ENCODE measurements around the gene AGXT. TPM values are rescaled to one million over a fixed set of nuclear protein-coding genes. Genes with fewer than 3 reads are reported as not detected.
"Not testable (repeated sequence)": the region's sequence is repeated elsewhere in the genome, so short reads cannot be mapped to it uniquely, and the experiment has no call there.

Gene AGXT
- polyA plus RNA-seq, 4 donors, result 0.10 to 0.21 (median 0.16) TPM; not detected in 1

GRCh38 chr2:240839152-240840143 lies 29.2 kb upstream of the AGXT start:
- DNase-seq (ENCODE audit: low read depth in 4 of 4, low spot score in 3 of 4), result no peak

DNA sequence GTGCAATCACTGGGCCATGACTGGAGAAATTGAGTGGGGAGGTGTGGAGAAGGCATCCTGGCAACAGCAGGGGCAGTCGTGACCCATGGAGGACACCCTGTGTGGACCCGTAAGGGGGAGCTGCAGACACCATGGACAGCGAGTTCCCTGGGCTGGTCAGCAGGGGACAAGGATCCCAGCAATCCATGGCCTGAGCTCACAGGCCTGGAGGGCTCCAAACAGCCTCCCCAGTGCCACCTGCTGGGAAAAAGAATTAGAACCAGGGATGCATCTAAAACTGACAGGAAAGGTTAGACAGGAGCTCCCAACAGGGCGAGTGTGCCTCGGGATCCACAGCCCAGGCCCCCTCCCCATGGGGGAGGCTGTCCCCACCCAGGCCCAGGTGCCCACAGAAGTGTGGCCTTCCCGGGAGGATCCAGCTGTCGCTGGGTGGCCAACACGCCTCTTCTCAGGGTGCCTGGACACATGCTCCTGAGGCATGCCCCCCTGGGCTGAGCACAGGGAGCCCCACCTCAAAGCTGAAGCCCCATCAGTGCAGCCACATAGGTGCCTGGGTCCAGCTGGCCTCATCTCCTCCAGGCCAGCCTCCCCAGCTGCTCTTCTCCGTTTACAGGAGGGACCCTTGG lies 28.1 kb upstream of the AGXT start:
- peak in 2 of 4 donors; percentile 68 to 69 for DNase-seq (ENCODE audit: low read depth in 4 of 4, low spot score in 3 of 4)

DNA sequence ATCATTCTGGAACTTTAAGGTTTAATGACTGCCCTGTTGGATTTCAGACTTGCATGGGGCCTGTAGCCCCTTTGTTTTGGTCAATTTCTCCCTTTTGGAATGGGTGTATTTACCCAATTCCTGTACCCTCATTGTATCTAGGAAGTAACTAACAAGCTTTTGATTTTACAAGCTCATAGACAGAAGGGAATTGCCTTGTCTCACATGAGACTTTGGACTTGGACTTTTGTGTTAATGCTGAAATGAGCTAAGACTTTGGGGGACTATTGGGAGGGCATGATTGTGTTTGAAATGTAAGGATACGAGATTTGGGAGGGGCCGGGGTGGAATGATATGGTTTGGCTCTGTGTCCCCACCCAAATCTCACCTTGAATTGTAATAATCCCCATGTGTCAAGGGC lies 22.3 kb upstream of the AGXT start:
- not testable (repeated sequence) for DNase-seq (ENCODE audit: low read depth in 4 of 4, low spot score in 3 of 4)

DNA sequence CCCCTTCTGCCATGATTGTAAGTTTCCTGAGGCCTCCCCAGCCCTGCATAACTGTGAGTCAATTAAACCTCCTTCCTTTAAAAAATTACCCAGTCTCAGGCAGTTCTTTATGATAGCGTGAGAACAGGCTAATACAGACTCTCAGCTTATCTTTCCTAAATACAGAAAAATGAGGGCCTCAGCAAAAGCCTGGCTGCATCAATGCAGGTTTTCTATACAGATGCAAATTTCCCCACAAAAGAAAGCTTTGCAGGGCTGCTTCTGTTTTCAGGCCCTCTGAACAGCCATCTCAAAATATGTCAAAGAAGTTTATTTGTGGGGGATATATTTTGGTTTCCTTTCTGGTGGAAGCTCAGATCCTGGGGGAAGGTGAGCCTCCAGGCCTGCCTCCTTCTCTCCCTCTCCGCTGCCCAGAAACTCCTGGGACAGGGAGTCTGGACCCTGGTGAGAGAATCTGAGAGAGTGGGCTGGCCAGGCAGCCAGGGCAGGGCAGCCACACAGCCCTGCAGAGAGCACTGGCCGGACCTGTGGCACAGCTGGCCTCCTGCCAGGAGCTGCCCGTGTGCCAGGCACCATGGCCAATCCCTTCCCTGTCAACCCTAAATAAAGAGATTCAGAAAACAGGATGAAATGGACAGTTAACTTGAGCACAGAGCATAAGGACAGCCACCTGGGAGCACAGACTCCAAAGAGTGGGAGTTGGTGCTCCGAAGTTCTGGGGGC lies 21.6 kb upstream of the AGXT start:
- DNase-seq (ENCODE audit: low read depth in 4 of 4, low spot score in 3 of 4), result no peak

GRCh38 chr2:240847817-240848216 lies 20.8 kb upstream of the AGXT start:
- no peak for DNase-seq (ENCODE audit: low read depth in 4 of 4, low spot score in 3 of 4)

DNA sequence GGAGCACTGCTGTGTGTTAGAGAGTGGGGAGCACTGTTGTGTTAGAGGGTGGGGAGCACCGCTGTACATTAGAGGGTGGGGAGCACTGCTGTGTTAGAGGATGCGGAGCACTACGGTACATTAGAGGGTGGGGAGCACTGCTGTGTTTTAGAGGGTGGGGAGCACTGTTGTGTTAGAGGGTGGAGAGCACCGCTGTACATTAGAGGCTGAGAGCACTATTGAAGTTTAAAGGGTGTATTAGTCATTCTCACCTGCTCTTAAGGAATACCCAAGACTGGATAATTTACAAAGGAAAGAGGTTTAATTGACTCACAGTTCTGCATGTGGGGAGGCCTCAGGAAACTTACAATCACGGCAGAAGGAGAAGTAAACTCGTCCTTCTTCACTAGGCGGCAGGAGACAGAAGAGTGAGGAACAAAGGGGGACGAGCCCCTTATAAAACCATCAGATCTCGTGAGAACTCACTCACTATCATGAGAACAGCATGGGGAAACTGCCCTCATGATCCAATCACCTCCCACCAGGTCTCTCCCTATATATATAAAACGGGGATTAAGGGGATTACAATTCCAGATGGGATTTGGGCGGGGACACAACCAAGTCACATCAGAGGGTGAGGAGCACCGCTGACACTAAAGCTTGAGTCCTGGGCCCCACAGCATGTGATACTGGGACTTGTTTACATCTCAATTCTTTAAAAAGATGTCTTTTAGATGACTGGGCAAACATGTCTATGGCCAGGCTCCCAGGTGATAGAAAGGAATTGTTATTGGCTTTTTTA lies 19.5 kb upstream of the AGXT start:
- DNase-seq (ENCODE audit: low read depth in 4 of 4, low spot score in 3 of 4), result no peak

GRCh38 chr2:240850026-240850425 lies 18.6 kb upstream of the AGXT start:
- DNase-seq (ENCODE audit: low read depth in 4 of 4, low spot score in 3 of 4), result no peak

GRCh38 chr2:240850756-240851077 lies 17.9 kb upstream of the AGXT start:
- no peak for DNase-seq (ENCODE audit: low read depth in 4 of 4, low spot score in 3 of 4)

- peak in 3 of 4 donors; percentile 63 to 70 (median 63) for DNase-seq (ENCODE audit: low read depth in 4 of 4, low spot score in 3 of 4)
Measured at GRCh38 chr2:240851078-240851991, 17.3 kb upstream of the AGXT start.

GRCh38 chr2:240852671-240853314 lies 15.8 kb upstream of the AGXT start:
- DNase-seq (ENCODE audit: low read depth in 4 of 4, low spot score in 3 of 4), result no peak

DNA sequence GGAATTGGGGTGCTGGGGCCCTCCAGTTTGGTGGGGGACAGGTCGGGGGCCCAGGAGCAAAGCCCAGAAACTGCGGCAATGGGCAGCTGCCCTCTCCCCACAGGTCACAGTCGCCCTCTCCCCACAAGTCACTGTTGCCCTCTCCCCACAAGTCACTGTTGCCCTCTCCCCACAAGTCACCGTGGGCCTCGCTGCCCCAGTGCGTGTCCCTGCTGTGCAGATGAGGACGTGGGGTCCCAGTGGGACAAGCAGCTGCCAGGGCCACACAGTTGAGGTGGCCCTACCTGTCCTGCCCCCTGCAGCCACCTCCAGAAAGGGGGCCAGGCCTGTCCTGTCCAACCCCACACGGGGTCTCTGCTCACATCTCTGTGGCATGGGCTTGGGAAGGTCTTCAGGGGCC lies 13.0 kb upstream of the AGXT start:
- DNase-seq (ENCODE audit: low read depth in 4 of 4, low spot score in 3 of 4), result no peak

- DNase-seq (ENCODE audit: low read depth in 4 of 4, low spot score in 3 of 4), result no peak
Measured at GRCh38 chr2:240856151-240856980, 12.3 kb upstream of the AGXT start.

GRCh38 chr2:240857039-240858008 lies 11.3 kb upstream of the AGXT start:
- no peak for DNase-seq (ENCODE audit: low read depth in 4 of 4, low spot score in 3 of 4)

DNA sequence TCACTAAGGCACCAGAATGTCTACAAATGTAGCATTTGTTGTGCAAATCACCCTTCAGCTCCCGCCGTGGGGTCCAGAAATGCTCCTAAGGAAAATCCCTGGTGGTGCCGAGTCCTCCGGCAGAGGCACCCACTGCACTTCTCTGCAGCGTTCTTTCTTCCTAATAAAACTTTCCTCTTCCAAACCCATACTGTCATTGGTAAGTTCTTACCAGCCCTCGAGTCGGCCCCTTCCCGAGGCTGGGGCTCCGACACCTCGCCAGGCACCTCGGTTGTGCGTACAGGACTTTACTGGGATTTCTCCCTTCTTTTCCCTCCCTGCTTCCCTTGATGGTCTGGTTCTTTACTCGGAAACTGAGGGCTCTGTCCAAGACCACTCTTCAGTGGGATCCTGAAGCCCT lies 10.3 kb upstream of the AGXT start:
- DNase-seq (ENCODE audit: low read depth in 4 of 4, low spot score in 3 of 4), result no peak

DNA sequence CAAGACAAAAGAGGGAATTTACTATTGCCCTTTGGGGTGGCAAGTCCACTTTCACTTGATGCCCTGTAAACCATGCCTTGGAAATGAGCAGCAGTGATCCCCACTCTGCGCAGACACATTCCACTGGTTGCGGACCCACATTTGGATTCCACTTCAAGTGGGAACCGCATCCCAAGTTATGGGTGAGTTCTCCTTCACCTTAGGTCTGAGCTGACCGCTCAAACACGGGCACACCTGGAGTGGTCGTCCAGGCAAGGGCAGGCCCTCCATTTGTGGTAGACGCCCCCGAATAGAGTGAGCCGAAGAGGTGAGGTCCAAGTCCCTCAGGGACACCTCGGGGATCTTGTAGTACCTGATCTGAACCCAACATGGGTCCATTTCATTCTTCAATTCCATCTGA lies 9.8 kb upstream of the AGXT start:
- DNase-seq (ENCODE audit: low read depth in 4 of 4, low spot score in 3 of 4), result no peak

DNA sequence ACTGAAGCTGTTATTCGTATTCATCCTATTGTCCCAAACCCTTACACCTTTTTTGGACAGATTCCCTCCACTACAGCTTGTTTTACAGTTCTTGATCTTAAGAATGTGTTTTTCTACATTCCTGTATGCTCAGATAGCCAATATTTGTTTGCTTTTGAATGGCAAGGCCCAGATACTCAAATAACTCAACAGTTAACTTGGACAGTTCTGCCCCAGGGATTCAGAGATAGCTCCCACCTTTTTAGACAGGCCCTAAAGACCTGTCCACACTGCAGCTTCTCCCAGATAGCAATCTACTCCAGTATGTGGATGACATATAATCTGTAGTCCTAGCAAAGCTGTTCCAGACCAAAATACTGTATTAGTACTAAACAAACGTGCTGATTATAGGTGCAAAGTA lies 7.1 kb upstream of the AGXT start:
- no peak for DNase-seq (ENCODE audit: low read depth in 4 of 4, low spot score in 3 of 4)

DNA sequence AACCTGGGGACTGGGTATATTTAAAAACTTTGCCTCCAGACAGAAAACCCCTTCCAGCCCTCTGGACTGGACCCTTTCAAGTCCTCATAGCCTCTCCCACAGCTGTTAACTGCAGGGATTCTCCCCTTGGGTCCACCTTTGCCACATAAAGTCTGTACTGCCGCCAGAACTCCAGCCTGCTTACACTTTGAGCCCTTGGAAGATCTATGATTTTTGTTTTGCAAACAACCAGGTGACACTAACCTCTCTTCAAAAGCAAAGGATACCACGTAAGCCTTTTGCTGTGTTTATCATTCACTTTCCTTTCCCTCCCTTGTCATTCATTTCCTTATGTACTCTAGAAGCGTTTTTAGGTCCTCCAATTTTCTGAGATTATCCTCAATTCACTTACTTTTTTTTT lies 4.1 kb upstream of the AGXT start:
- no peak for DNase-seq (ENCODE audit: low read depth in 4 of 4, low spot score in 3 of 4)

Measured in right renal pelvis (tissue), 4 donors.